Head of caudate nucleus (tissue), 42 donors: Measurements from ENCODE around the gene SUPT3H.

ENCODE experiments used
- DNase-seq, 42 donors: peaks; one replicate each; pipeline versions ENCODE4 v3.0.0 to v3.0.0-alpha.2; 2020 to 2021; ENCODE audit warnings: mixed read lengths in 7 of 42
- intact Hi-C: fragments of 100-400 bp; cut with DNase I; formaldehyde crosslinking; loops from one replicate; pipeline ENCODE4 v1.15.0; 2022

SUPT3H gene

DNA sequence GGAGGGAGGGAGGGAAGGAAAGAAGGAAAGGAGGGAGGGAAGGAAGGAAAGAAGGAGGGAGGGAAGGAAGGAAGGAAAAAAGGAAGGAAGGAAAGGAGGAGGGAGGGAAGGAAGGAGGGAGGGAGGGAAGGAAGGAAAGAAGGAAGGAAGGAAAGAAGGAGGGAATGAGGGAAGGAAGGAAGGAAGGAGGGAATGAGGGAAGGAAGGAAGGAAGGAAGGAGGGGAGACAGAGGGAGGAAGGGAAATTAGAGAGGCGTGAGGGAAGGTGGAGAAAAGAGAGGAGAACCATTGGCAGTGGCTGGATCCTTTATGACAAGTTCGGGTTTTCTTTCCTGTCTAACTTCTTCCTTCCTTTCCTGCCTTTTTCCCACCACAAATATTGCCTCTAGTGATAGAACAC is 22.3 kb upstream of the SUPT3H start:
- no peak for DNase-seq
- intact Hi-C loops = no loop called here

GRCh38 chr6:45398075-45398813 is 20.5 kb upstream of the SUPT3H start:
- no peak for DNase-seq
- intact Hi-C loops = no loop called here

- no peak for DNase-seq
- intact Hi-C loops = no loop called here
Measured at GRCh38 chr6:45394586-45395095, 16.9 kb upstream of the SUPT3H start.

GRCh38 chr6:45388328-45388727 is 10.6 kb upstream of the SUPT3H start:
- DNase-seq = no peak
- intact Hi-C loops = no loop called here

DNA sequence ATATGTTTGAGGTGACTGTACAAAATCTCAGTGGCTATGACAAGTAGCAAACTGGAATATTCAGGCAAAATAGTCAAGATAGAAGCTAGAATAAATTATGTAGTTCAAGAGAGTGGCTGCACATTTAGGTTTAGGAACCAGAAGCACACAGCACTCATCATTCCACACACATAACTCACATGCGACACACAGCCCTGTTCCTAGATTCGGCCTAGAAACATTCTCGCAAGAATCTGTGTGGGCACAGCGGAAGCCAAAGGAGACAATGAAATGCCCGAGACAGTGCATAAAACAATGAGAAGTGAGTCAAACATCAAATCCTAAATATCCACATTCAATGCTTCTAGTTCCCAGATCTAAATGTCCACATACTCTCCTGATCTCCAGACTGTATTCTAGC is 9.5 kb upstream of the SUPT3H start:
- DNase-seq = no peak
- intact Hi-C loops = no loop called here

- intact Hi-C loops = no loop called here
- DNase-seq = no peak
Measured at GRCh38 chr6:45386501-45386900, 8.8 kb upstream of the SUPT3H start.

- intact Hi-C loops = loop anchor here (5.0 kb wide), 1 partner anchor 35 kb away; no protein-coding TSS in a partner anchor
Measured at GRCh38 chr6:45382391-45382790, 4.7 kb upstream of the SUPT3H start.

DNA sequence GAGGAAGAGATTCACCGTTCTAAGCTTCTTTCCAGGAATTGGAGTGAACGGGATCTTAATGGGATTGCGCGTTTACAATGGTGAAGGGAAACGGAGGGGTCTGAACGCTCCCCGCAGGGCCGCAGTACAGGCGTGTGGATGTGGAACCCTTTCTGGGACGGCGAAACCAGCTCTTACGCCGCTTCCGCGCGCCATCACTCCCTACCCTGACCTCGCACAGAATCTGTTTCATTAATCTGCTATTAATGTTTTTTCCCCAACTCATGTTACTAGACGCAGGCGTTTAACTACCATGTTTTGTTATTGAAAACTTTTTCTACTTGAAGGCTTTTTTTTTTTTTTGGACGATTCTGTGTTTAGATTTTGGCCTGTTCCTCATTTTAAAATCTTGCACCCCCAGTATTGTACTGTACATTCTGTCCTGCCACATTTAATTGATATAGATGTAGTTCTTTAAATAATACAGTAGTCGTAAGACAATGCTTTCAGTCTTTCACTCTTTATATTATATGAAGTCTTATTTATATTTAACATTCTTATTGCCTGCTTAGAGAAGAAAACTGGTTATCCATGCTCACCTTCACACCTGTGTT is 696 bp upstream of the SUPT3H start:
- DNase-seq = peak in 35 of 42 donors; percentile 5 to 76 (median 46)
- intact Hi-C loops = no loop called here

More at GRCh38 chr6:45382391-45382790, 4.7 kb upstream of the SUPT3H start:
- no peak for DNase-seq

- DNase-seq = peak in 24 of 42 donors; percentile 3 to 91 (median 80)
- intact Hi-C loops = no loop called here
Measured at GRCh38 chr6:45377043-45377553, 636 bp downstream of the SUPT3H start.

GRCh38 chr6:45376310-45377042 is 1.3 kb downstream of the SUPT3H start:
- peak in 1 of 42 donors; percentile 10 for DNase-seq
- intact Hi-C loops = no loop called here

DNA sequence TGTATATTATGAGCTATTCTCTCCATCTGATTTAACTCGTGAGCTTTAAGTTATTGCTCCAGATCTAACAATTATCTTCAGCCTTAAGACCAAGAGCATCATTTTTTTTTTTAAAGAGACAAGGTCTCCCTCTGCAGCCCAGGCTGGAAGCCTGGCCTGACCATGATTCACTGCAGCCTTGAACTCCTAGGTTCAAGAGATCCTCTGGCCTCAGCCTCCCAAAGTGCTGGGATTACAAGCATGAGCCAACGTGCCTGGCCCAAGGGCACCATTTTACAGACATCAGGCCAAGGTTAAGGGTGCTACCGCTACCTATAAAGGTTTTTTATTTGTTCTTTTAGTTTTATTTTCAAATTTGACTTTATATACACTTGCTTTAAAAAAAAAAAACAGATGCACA is 2.3 kb downstream of the SUPT3H start:
- intact Hi-C loops = no loop called here
- no peak for DNase-seq

DNA sequence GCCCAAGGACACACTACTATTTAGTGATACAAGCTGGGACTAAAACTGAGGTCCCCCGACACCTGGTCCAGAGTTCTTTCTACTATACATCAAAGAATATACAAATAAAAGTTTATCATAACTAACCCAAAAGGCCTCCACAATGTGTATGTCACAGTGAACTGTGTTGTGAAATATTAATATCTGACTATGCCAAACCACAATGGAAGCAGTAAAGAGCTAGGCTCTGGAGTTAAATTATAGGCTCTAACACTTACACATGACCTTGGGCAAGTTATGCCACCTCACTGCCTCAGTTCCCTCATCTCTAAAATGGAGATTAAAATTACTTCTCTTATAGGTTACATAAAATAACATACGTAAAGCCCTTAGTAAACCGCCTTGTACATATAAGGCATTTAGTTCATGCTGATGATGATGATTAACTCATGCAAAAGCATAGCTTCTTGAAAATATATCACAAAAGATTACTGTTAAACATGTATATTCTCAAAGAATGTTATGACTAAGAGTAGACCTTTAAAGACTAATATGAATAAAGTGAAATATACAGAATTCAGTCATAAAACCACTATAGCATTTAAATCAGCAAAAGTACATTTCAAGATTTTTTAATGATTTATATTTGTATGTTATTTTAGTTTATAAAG is 5.7 kb downstream of the SUPT3H start:
- intact Hi-C loops = no loop called here
- no peak for DNase-seq

- DNase-seq = no peak
- intact Hi-C loops = no loop called here
Measured at GRCh38 chr6:45369870-45370269, 7.9 kb downstream of the SUPT3H start.

DNA sequence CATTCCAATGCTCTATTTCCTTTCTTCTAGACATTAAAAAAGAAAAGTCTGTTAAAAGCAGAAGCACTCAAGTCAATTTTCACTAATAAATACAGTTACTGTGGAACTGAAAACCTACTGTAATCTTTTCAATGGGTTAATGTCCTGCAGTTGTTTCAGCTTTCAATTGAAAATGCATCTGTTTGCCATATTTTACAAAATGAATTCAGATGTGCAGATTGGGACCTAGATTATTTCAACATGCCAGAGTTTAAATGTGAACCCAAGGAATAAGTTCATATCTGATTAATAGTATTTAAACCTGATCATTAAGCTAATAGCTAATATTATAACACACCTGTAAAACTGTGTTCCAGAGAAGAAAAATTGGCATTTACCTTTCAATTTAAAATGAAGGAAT is 9.7 kb downstream of the SUPT3H start:
- intact Hi-C loops = no loop called here
- DNase-seq = no peak

DNA sequence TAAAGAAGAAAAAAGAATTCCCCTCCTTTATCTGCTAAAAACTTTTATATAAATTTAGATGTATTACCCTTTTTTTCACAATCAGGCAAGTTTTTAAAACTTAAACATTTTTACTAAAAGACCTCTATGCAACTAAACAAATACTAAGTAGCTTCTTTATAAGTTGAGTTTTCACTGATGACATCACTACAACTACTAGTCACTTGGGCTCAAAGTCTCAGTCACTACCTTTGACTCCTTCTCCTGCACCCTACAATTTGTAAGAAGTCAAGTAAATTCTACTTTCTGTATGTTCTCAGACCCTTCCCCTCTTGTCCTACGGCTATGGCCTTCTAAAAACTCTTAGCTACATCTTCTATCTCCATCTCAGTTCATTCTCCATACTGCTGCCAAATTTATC is 11.2 kb downstream of the SUPT3H start:
- no peak for DNase-seq
- intact Hi-C loops = no loop called here

DNA sequence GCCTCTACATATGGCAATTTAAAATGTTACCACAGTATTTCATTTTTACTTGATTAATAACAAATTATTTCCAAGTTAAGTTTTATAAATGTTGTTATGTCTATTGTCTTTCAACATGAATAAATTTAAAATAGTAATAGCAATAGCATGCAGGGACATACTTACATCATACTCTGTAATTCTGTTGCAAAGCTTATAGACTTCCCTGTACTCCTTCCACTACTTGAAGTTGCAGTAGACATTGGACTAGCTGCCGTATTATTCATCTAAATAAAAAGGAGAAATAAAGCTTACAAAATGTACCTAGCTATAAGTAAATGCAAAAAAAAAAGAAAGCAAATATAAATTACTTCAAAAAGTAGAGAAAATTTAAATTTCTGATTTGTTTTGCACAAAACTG is 12.7 kb downstream of the SUPT3H start:
- intact Hi-C loops = no loop called here
- no peak for DNase-seq

DNA sequence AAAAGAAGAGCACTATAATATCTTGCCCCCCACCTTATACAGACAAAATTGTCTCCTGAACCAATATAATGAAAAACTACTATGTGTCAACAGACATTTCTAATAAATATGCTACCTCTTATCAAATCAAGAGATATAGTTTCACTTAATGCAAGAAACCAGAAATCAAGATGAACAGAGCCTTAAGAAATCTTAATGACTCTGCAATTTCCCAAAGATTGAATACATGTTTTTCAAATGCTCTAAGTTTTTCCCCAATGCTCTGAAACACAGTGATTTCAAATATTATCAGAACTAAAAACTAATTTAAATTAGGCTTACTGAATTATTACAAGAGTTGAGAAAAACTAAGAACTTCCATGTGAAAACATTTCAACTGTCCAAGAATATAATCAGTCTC is 13.3 kb downstream of the SUPT3H start:
- intact Hi-C loops = no loop called here
- DNase-seq = no peak

DNA sequence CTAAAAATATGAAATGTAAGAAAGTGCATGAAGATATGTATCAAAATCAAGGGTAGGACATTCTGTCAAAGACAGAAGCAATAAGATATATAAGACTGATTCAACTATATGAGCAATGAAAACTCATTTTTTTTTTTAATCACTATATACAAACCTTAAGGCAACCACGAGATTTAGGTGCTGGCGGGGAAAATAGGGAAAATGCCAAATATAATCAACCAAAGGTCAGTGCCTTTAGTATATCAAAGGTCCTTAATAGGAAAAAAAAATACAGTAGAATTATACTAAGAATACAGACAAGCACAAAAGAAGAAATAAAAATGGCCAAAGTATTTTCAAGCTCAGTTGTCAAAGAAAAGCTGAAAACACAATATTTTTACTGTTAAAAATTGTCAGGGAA is 24.1 kb downstream of the SUPT3H start:
- intact Hi-C loops = no loop called here

GRCh38 chr6:45351667-45352066 is 26.1 kb downstream of the SUPT3H start:
- DNase-seq = no peak
- intact Hi-C loops = no loop called here

More for the DNA sequence above, 24.1 kb downstream of the SUPT3H start:
- no peak for DNase-seq
